ENCODE measurements around the gene ASCC3. TPM values are rescaled to one million over a fixed set of nuclear protein-coding genes. Genes with fewer than 3 reads are reported as not detected.

ASCC3 gene
- total RNA-seq, 1 experiment from 2014 or later = 40.5 TPM

DNA sequence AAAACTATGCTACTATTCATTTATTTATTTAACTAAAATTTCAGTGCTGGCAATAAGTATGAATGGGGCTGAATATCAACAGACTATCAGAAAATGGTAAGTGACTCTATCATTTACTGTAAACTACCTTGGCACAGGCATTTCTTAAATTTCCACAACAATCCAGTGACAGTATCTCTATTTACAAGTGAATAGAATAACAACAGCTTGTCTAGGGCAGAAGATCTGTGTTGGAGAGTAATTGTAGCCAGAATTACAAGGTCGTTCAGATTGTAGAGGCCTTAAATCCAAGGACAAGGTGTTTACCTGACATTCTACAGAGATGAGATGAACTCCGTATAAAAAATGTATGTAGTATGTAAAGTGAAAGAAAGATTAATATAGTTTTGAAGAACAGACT lies 222.6 kb downstream of the ASCC3 start:
- peaks cover 0 to 6% of the 10 kb centered on the region in 2 experiments; a peak in 1 of 4 replicates for H3K4me1 ChIP-seq (ENCODE audit: control insufficient read depth in 1 of 2, insufficient read depth in 2 of 2, low read length in 2 of 2)
- no peaks in the 10 kb centered on the region for H3K9me3 ChIP-seq (ENCODE audit: control insufficient read depth in 1 of 2, insufficient read depth in 1 of 2, low read depth in 1 of 2, low read length in 2 of 2)
- no peak for DNase-seq (ENCODE audit: low read depth, low spot score)
- H3K36me3 ChIP-seq (ENCODE audit: control insufficient read depth in 1 of 2, insufficient read depth in 2 of 2, low read length in 2 of 2) = 0 out of 4 replicates have a peak, but pooled peaks cover 0 to 3% of the 10 kb centered on the region in 2 experiments
- no peak overlapping the region for H3K27ac ChIP-seq (ENCODE audit: low read depth, low read length)
- no peak overlapping the region for H3K4me3 ChIP-seq (replicated peaks in 1 of 2; ENCODE audit: low read depth in 1 of 2, low read length in 2 of 2)
- intact Hi-C loops (cut with micrococcal nuclease) = loop anchor here (5.0 kb wide), 1 partner anchor 331 kb away; no protein-coding TSS in a partner anchor
- H3K79me2 ChIP-seq (ENCODE audit: insufficient read depth, low read length) = no peaks in the 10 kb centered on the region
- H3K4me2 ChIP-seq (ENCODE audit: low read length) = no peak overlapping the region
- H3K9me2 ChIP-seq (ENCODE audit: insufficient read depth) = no peaks in the 10 kb centered on the region
- ChIA-PET CTCF (interaction anchor here (2.3 to 3.3 kb wide), 2 partner anchors 542 to 551 kb away, joined by 8 to 13 read pairs; no protein-coding TSS in a partner anchor), RAD21 (ENCODE audit: low non-redundant PET in 1 of 2, low total read pairs in 2 of 2, uncharacterized antibody in 2 of 2, unreplicated experiment in 2 of 2) (no interaction called here), POLR2A (no interaction called here)
- H3K9ac ChIP-seq (ENCODE audit: low read length) = no peak overlapping the region
- TF ChIP-seq EGR1 (IDR thresholded peaks at IDR 0.05; ENCODE audit: low read depth) (no peak), POLR2A (IDR thresholded peaks at IDR 0.05; ENCODE audit: borderline replicate concordance, extremely low read depth, insufficient read depth, insufficient read length) (no peak), POLR2AphosphoS5 (IDR thresholded peaks at IDR 0.05; ENCODE audit: low read depth, low read length) (no peak), SIN3A (IDR thresholded peaks at IDR 0.05; ENCODE audit: low read depth) (no peak), CBX3 (IDR thresholded peaks at IDR 0.05; ENCODE audit: low read depth) (no peak), TCF7L2 (IDR thresholded peaks at IDR 0.05; ENCODE audit: borderline replicate concordance, extremely low read depth, insufficient read depth, insufficient read length) (no peak), ELF1 (IDR thresholded peaks at IDR 0.05; ENCODE audit: borderline replicate concordance, low read depth) (no peak), RAD21 (IDR thresholded peaks at IDR 0.05; ENCODE audit: low read depth) (no peak), EZH2phosphoT487 (IDR thresholded peaks at IDR 0.05; ENCODE audit: borderline replicate concordance) (no peak), JUND (IDR thresholded peaks at IDR 0.05) (no peak), ZBTB33 (IDR thresholded peaks at IDR 0.05; ENCODE audit: extremely low read depth, insufficient replicate concordance, low read length) (no peak), SRF (IDR thresholded peaks at IDR 0.05; ENCODE audit: low read depth) (no peak), EZH2 (IDR thresholded peaks at IDR 0.05) (no peak), ZFX (IDR thresholded peaks at IDR 0.05) (no peak)
- TF ChIP-seq, protein P1, sequence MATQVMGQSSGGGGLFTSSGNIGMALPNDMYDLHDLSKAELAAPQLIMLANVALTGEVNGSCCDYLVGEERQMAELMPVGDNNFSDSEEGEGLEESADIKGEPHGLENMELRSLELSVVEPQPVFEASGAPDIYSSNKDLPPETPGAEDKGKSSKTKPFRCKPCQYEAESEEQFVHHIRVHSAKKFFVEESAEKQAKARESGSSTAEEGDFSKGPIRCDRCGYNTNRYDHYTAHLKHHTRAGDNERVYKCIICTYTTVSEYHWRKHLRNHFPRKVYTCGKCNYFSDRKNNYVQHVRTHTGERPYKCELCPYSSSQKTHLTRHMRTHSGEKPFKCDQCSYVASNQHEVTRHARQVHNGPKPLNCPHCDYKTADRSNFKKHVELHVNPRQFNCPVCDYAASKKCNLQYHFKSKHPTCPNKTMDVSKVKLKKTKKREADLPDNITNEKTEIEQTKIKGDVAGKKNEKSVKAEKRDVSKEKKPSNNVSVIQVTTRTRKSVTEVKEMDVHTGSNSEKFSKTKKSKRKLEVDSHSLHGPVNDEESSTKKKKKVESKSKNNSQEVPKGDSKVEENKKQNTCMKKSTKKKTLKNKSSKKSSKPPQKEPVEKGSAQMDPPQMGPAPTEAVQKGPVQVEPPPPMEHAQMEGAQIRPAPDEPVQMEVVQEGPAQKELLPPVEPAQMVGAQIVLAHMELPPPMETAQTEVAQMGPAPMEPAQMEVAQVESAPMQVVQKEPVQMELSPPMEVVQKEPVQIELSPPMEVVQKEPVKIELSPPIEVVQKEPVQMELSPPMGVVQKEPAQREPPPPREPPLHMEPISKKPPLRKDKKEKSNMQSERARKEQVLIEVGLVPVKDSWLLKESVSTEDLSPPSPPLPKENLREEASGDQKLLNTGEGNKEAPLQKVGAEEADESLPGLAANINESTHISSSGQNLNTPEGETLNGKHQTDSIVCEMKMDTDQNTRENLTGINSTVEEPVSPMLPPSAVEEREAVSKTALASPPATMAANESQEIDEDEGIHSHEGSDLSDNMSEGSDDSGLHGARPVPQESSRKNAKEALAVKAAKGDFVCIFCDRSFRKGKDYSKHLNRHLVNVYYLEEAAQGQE (IDR thresholded peaks at IDR 0.05; ENCODE audit: low read depth) = no peak
- BruUV-seq (replicated peaks) = no TSS peak
- no peaks in the 10 kb centered on the region; the same call in 1 of the 2 replicates for H4K20me1 ChIP-seq (ENCODE audit: insufficient read depth)
- no peak overlapping the region for H2AFZ ChIP-seq (ENCODE audit: low read depth, low read length, poor library complexity, severe bottlenecking)
- ATAC-seq = no peak
- H3K27me3 ChIP-seq (ENCODE audit: insufficient read depth, low read length) = no peaks in the 10 kb centered on the region

Measured in HCT116 (cell line).